HEK293 (cell line): ENCODE measurements around the gene EFCAB8.

Experiments used
- ZNF174 ChIP-seq: fragments of 450-650 bp; formaldehyde crosslinking; IDR thresholded peaks from 2 replicates; pipeline ENCODE4 v1.5.0; 2017; ENCODE audit warnings: missing biosample characterization, mild to moderate bottlenecking, missing genetic modification characterization
- ZNF274 ChIP-seq, 2 experiments: fragments of 200-500 bp in 1 of 2; fragments of 450-650 bp in 1 of 2; sonication (Bioruptor generic) in 1 of 2; formaldehyde crosslinking in 1 of 2; IDR thresholded peaks; 2 replicates each; pipeline versions ENCODE4 v1.5.1 to v1.6.1; 2014 to 2016; ENCODE audit warnings: borderline replicate concordance in 1 of 2, inconsistent platforms in 1 of 2, low read length in 1 of 2, missing biosample characterization in 1 of 2, missing genetic modification characterization in 1 of 2
- TF ChIP-seq, protein P1 (sequence below): sonication (generic); formaldehyde crosslinking; IDR thresholded peaks from 2 replicates; pipeline ENCODE4 v1.8.1; 2022; ENCODE audit warnings: mild to moderate bottlenecking, moderate library complexity, missing genetic modification reagents
- TF ChIP-seq, protein P2 (sequence below): fragments of 450-650 bp; formaldehyde crosslinking; IDR thresholded peaks from 2 replicates; pipeline ENCODE4 v1.5.1; 2016; ENCODE audit warnings: missing biosample characterization, missing genetic modification characterization

DNA sequence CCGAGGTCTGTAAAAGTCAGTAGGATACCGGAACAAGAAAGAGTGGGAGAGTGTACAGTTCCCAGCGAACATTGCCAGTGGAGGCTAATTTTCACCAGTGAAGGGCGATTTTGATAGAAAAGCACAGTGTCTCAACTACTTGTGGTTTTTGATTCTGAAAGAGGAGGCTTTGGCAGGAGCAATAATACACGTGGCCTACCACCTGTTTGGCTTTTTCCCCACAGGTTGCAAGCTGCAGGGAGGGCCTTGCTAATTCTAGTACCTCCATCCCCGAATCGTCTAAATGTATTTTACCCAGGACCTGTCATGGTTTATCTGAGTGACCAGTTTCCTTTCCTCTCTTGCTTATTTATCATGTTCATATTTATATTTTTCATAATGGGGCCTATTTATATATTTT is 3.3 kb upstream of the EFCAB8 start:
- TF ChIP-seq, protein P1, sequence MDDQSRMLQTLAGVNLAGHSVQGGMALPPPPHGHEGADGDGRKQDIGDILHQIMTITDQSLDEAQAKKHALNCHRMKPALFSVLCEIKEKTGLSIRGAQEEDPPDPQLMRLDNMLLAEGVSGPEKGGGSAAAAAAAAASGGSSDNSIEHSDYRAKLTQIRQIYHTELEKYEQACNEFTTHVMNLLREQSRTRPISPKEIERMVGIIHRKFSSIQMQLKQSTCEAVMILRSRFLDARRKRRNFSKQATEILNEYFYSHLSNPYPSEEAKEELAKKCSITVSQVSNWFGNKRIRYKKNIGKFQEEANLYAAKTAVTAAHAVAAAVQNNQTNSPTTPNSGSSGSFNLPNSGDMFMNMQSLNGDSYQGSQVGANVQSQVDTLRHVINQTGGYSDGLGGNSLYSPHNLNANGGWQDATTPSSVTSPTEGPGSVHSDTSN (CRISPR knock-in tag) = no peak
- TF ChIP-seq ZNF174 (tag by site-specific recombination) (no peak), ZNF274 (IDR thresholded peaks at IDR 0.05; ENCODE audit: low read length) (no peak), ZNF274 (tag by site-specific recombination; IDR thresholded peaks at IDR 0.05; ENCODE audit: borderline replicate concordance) (no peak)
- TF ChIP-seq, protein P2, sequence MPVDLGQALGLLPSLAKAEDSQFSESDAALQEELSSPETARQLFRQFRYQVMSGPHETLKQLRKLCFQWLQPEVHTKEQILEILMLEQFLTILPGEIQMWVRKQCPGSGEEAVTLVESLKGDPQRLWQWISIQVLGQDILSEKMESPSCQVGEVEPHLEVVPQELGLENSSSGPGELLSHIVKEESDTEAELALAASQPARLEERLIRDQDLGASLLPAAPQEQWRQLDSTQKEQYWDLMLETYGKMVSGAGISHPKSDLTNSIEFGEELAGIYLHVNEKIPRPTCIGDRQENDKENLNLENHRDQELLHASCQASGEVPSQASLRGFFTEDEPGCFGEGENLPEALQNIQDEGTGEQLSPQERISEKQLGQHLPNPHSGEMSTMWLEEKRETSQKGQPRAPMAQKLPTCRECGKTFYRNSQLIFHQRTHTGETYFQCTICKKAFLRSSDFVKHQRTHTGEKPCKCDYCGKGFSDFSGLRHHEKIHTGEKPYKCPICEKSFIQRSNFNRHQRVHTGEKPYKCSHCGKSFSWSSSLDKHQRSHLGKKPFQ (tag by site-specific recombination) = no peak
